Activated B cell treated with CpG ODN at 0.5 μM for 24 hours (primary cell): Measurements from ENCODE around the gene RGS10. TPM values are rescaled to one million over a fixed set of nuclear protein-coding genes. Genes with fewer than 3 reads are reported as not detected.
"Not testable (repeated sequence)": the region's sequence is repeated elsewhere in the genome, so short reads cannot be mapped to it uniquely, and the experiment has no call there.

Experiments
- ATAC-seq: fragments of 200-7000 bp; cut with Tn5 transposase; one replicate; pipeline ENCODE4 v1.10.0; 2021; ENCODE audit warnings: low read depth, mild to moderate bottlenecking, moderate library complexity
- CTCF ChIA-PET: fragments of 350-600 bp; sonication (Branson Sonifier 250); formaldehyde crosslinking; loops from one replicate; lab custom pipeline; 2021; ENCODE audit warnings: antibody characterized with exemption; lab: Charles Lee
- POLR2A ChIA-PET: fragments of 350-600 bp; sonication (Branson Sonifier 250); formaldehyde crosslinking; loops from one replicate; lab custom pipeline; 2021; ENCODE audit warnings: antibody characterized with exemption; lab: Charles Lee
- DNase-seq: peaks from one replicate; pipeline ENCODE4 v3.0.0; 2022
- H3K27ac Mint-ChIP-seq: one replicate; pipeline ENCODE4 v1.8.0; 2020; ENCODE audit warnings: mixed read lengths
- H3K27me3 Mint-ChIP-seq: one replicate; pipeline ENCODE4 v1.8.0; 2021; ENCODE audit warnings: mixed read lengths
- H3K36me3 Mint-ChIP-seq: one replicate; pipeline ENCODE4 v1.8.0; 2021; ENCODE audit warnings: low read depth, mixed read lengths
- H3K4me1 Mint-ChIP-seq: one replicate; pipeline ENCODE4 v1.8.0; 2021; ENCODE audit warnings: mixed read lengths
- H3K4me3 Mint-ChIP-seq: one replicate; pipeline ENCODE4 v1.8.0; 2020; ENCODE audit warnings: mild to moderate bottlenecking, mixed read lengths
- H3K9me3 Mint-ChIP-seq: one replicate; pipeline ENCODE4 v1.8.0; 2020; ENCODE audit warnings: mixed read lengths
- CTCF ChIP-seq: fragments of 200-600 bp; IDR thresholded peaks from one replicate; pipeline ENCODE4 v1.8.0; 2022; ENCODE audit warnings: antibody characterized with exemption, mild to moderate bottlenecking
- intact Hi-C: fragments of 100-400 bp; cut with micrococcal nuclease; formaldehyde crosslinking; loops from one replicate; pipeline ENCODE4 v1.15.1; 2024
- total RNA-seq: library from RNA; stranded (reverse); gene quantifications from 2 replicates; pipeline ENCODE4 v1.2.3, GENCODE V29; 2022

RGS10 gene
- total RNA-seq, 1 donor from 2014 or later: 53.5 TPM

DNA sequence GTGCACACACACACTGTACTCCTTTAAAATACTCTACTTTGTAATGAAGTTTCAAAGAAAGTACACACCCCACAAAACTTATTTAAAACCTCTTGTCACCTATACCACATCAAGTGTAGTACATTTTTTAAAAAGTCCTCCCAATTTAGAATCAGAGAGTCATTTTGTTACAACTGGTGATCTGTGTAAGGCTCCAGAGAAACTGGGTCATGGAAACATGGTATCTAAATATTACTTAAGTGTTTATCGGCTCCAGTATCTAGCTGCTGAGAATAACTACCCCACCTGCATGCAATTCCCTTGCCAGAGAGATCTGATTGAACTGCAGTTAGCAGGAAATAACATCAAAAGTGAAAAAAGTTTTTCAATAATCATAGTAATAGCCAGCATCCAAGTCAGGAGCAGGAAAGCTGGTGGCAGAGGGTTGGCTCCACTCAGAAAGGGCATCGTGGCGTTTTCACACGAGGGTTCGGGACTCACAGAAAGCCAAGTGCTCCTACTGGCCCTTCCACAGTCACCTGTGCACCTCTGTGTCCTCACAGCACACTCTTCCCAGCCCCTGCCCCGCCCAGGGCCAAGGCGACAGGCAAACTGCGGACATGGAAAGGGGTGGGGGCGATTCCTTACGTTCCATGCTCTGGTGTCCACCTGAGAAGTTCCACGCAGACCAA lies 6.5 kb downstream of the RGS10 start:
- H3K27ac Mint-ChIP-seq: no peak overlapping the region
- CTCF ChIA-PET: no interaction called here
- intact Hi-C loops: no loop called here
- no peak for TF ChIP-seq CTCF
- peaks cover 28% of the 10 kb centered on the region for H3K4me1 Mint-ChIP-seq
- H3K9me3 Mint-ChIP-seq: no peaks in the 10 kb centered on the region
- POLR2A ChIA-PET: no interaction called here
- no peak for ATAC-seq
- no peak overlapping the region for H3K4me3 Mint-ChIP-seq
- no peaks in the 10 kb centered on the region for H3K27me3 Mint-ChIP-seq
- H3K36me3 Mint-ChIP-seq: no peaks in the 10 kb centered on the region
- DNase-seq: no peak

DNA sequence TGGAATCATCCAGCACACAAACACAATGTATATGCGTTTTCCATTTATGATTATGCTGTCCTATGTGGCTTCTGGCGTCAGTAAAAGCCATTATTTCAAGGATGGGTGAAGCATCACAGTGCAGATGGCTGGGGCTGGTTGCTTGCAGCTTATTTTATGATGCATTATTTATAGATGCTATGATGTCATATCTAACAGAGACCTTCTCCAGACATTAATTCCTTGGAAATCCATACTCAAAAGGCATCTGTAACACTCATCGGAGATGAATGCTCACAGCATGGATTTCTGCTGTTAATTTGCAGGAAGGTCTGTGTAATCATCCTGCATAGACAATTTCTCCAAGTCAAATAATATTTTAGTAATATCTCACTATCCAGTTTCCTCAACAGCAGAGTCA lies 7.2 kb downstream of the RGS10 start:
- Mint-ChIP-seq H3K36me3 (no peaks in the 10 kb centered on the region), H3K4me1 (peaks cover 24% of the 10 kb centered on the region), H3K9me3 (no peaks in the 10 kb centered on the region), H3K27me3 (no peaks in the 10 kb centered on the region), H3K27ac (no peak overlapping the region), H3K4me3 (no peak overlapping the region)
- no peak for DNase-seq
- no peak for ATAC-seq
- TF ChIP-seq CTCF: no peak
- CTCF ChIA-PET: interaction anchor here (0.6 kb wide), 1 partner anchor 335 kb away, joined by 3 read pairs; no protein-coding TSS in a partner anchor
- intact Hi-C loops: no loop called here
- POLR2A ChIA-PET: interaction anchor here (0.7 kb wide), 1 partner anchor 958 kb away, joined by 7 read pairs; no protein-coding TSS in a partner anchor

GRCh38 chr10:119533473-119533872 lies 9.0 kb downstream of the RGS10 start:
- Mint-ChIP-seq H3K4me1 (peaks cover 15% of the 10 kb centered on the region), H3K9me3 (no peaks in the 10 kb centered on the region), H3K36me3 (no peaks in the 10 kb centered on the region), H3K4me3 (no peak overlapping the region), H3K27ac (no peak overlapping the region), H3K27me3 (no peaks in the 10 kb centered on the region)
- POLR2A ChIA-PET: no interaction called here
- no peak for DNase-seq
- CTCF ChIA-PET: interaction anchor here (0.6 to 0.9 kb wide), 2 partner anchors 10 to 29 kb away, joined by 3 read pairs; no protein-coding TSS in a partner anchor
- TF ChIP-seq CTCF: no peak
- intact Hi-C loops: no loop called here
- ATAC-seq: no peak

DNA sequence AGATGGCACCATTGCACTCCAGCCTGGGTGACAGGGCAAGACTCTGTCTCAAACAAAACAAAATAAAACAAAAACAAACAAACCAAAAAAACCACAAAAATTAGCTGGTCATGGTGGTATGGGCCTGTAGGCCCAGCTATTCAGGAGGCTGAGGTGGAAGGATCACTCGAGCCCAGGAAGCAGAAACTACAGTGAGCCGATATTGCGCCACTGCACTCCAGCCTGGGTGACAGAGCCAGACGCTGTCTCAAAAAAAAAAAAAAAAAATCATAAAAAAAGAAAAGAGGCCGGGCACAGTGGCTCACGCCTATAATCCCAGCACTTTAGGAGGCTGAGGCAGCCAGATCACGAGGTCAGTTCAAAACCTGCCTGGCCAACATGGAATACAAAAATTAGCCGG lies 9.7 kb downstream of the RGS10 start:
- H3K36me3 Mint-ChIP-seq, H3K4me3 Mint-ChIP-seq, ATAC-seq, CTCF ChIA-PET, H3K4me1 Mint-ChIP-seq, H3K27me3 Mint-ChIP-seq, H3K9me3 Mint-ChIP-seq, H3K27ac Mint-ChIP-seq, POLR2A ChIA-PET, DNase-seq, intact Hi-C loops: not testable (repeated sequence)

GRCh38 chr10:119532251-119532650 lies 10.3 kb downstream of the RGS10 start:
- H3K27me3 Mint-ChIP-seq, POLR2A ChIA-PET, H3K36me3 Mint-ChIP-seq, H3K4me3 Mint-ChIP-seq, CTCF ChIA-PET, H3K4me1 Mint-ChIP-seq, H3K9me3 Mint-ChIP-seq, H3K27ac Mint-ChIP-seq, ATAC-seq, DNase-seq, intact Hi-C loops: not testable (repeated sequence)

DNA sequence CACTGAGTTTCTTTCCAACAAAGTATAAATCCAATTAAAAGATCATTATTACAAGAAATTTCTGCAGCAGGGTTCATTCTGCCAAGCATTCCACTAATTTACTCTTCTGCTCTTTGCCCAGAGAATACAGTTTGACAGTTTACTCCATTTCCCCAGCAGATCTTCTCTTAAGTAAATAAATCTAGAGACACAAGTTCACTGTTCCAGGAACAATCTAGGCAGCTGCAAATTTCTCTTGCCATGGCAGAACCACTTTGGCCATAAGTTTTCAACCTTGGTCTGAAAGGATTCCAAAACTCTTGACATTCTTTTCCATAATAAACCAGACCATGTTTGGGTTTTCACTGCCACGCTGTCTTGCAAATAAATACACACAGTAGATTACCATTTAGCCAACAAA lies 11.5 kb downstream of the RGS10 start:
- ChIA-PET POLR2A (interaction anchor here (0.6 to 1.7 kb wide), 2 partner anchors 13 to 44 kb away, joined by 3 to 6 read pairs; no protein-coding TSS in a partner anchor), CTCF (no interaction called here)
- no peak for TF ChIP-seq CTCF
- Mint-ChIP-seq H3K36me3 (peaks cover 2% of the 10 kb centered on the region), H3K27me3 (no peaks in the 10 kb centered on the region), H3K9me3 (no peaks in the 10 kb centered on the region), H3K4me1 (peaks cover 3% of the 10 kb centered on the region), H3K27ac (no peak overlapping the region), H3K4me3 (no peak overlapping the region)
- ATAC-seq (no peak), DNase-seq (no peak)
- intact Hi-C loops: no loop called here

DNA sequence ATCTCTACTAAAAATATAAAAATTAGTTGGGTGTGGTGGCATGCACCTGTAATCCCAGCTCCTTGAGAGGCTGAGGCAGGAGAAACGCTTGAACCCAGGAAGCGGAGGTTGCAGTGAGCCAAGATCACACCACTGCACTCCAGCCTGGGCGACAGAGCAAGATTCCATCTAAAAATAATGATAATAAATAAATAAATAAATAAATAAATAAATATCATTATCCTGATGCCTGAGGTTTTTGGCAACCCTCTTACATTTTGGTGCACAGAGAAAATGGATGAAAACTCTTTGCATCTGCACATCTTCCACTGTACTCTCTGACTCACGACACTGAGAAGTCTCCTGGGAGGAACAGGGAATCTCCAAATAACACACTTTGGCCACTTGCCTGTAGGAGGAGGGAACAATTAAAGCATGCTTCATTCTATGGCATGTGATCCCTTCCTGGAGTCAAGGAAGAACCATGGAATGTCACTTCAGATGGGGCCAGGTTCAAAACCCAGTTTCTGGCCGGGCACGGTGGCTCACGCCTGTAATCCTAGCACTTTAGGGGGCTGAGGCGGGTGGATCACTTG lies 13.8 kb downstream of the RGS10 start:
- H3K27me3 Mint-ChIP-seq, H3K9me3 Mint-ChIP-seq, intact Hi-C loops, CTCF ChIA-PET, H3K4me3 Mint-ChIP-seq, POLR2A ChIA-PET, H3K27ac Mint-ChIP-seq, DNase-seq, ATAC-seq, H3K4me1 Mint-ChIP-seq: not testable (repeated sequence)
- H3K36me3 Mint-ChIP-seq: peaks cover 19% of the 10 kb centered on the region
